PC-9 (cell line): ENCODE data around the gene HSF5.

ENCODE experiments used
- EZH2 ChIP-seq: fragments of 200-600 bp; sonication (generic); IDR thresholded peaks from 2 replicates; pipeline ENCODE4 v1.8.0; 2017; ENCODE audit warnings: antibody characterized with exemption, low read depth
- TF ChIP-seq, protein P1 (sequence below): fragments of 200-600 bp; sonication (generic); conservative IDR thresholded peaks from 2 replicates; pipeline ENCODE4 v1.6.1; 2017; ENCODE audit warnings: mixed run types, antibody characterized with exemption, mild to moderate bottlenecking, moderate library complexity

- TF ChIP-seq, protein P1, sequence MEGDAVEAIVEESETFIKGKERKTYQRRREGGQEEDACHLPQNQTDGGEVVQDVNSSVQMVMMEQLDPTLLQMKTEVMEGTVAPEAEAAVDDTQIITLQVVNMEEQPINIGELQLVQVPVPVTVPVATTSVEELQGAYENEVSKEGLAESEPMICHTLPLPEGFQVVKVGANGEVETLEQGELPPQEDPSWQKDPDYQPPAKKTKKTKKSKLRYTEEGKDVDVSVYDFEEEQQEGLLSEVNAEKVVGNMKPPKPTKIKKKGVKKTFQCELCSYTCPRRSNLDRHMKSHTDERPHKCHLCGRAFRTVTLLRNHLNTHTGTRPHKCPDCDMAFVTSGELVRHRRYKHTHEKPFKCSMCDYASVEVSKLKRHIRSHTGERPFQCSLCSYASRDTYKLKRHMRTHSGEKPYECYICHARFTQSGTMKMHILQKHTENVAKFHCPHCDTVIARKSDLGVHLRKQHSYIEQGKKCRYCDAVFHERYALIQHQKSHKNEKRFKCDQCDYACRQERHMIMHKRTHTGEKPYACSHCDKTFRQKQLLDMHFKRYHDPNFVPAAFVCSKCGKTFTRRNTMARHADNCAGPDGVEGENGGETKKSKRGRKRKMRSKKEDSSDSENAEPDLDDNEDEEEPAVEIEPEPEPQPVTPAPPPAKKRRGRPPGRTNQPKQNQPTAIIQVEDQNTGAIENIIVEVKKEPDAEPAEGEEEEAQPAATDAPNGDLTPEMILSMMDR: no peak
- TF ChIP-seq EZH2: no peak
Observed at GRCh38 chr17:58531122-58531521, 42.9 kb upstream of the HSF5 start.
